Memory B cell (primary cell): Measurements from ENCODE around the gene SHISAL1.

Experiments used
- ATAC-seq: fragments of 150-1000 bp; cut with Tn5 transposase; 2 replicates; pipeline ENCODE4 v1.10.0; 2021; ENCODE audit warnings: low read depth, mild to moderate bottlenecking, moderate library complexity
- DNase-seq, 2 donors: peaks; one replicate each; pipeline ENCODE4 v3.0.0; 2022; ENCODE audit warnings: low spot score in 2 of 2
- H3K27ac Mint-ChIP-seq: one replicate; pipeline ENCODE4 v1.8.0; 2022; ENCODE audit warnings: mild to moderate bottlenecking, moderate library complexity, mixed read lengths
- H3K27me3 Mint-ChIP-seq: one replicate; pipeline ENCODE4 v1.8.0; 2022; ENCODE audit warnings: mixed read lengths
- H3K36me3 Mint-ChIP-seq: one replicate; pipeline ENCODE4 v1.8.0; 2022; ENCODE audit warnings: mild to moderate bottlenecking, mixed read lengths
- H3K4me1 Mint-ChIP-seq: one replicate; pipeline ENCODE4 v1.8.0; 2022; ENCODE audit warnings: mixed read lengths
- H3K4me3 Mint-ChIP-seq: one replicate; pipeline ENCODE4 v1.8.0; 2022; ENCODE audit warnings: mild to moderate bottlenecking, moderate library complexity, mixed read lengths
- H3K9me3 Mint-ChIP-seq: one replicate; pipeline ENCODE4 v1.8.0; 2022; ENCODE audit warnings: mixed read lengths

Gene SHISAL1

DNA sequence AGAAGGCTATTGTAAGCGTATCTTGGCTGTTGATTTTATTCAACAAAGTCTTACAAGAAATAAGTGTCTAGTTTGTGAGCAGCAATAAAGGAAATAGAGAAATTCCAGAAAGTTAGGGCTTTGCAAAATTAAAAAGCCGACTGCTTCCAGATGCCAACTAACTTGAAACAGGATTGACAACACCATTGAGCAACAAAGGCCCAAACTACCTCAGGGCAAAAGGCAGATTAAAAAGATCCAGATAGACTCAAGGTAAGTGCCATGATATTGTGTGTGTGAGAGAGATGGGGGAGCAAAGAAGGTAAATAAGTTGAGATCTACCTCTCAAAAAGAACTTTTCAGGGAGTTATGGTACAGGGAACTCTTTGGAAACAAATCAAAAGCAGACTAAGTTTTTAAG is 82.9 kb downstream of the SHISAL1 start:
- Mint-ChIP-seq H3K36me3 (no peaks in the 10 kb centered on the region), H3K27me3 (peaks cover 19% of the 10 kb centered on the region), H3K9me3 (peaks cover 10% of the 10 kb centered on the region), H3K4me1 (no peaks in the 10 kb centered on the region), H3K4me3 (no peak overlapping the region), H3K27ac (no peak overlapping the region)
- DNase-seq (no peak), ATAC-seq (no peak)

DNA sequence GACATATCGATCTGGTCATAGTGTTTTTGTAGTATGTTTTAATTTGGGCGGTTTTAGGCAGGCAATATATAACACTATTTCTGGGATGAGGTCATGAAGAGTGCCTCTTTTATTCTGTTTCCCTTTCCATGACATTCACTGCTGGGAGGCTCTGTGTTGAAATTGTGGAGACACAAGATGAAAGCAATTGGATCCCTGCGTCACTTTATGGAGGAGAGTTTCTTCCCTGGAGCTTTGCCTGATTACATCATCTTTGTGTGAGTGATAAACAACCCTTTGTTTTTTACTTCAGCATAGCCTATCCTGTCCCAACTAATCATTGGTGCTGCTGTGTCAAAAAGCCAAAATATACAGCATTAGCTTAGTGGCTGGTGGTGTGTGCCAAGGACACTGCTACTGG is 83.4 kb downstream of the SHISAL1 start:
- H3K9me3 Mint-ChIP-seq, result peaks cover 10% of the 10 kb centered on the region

DNA sequence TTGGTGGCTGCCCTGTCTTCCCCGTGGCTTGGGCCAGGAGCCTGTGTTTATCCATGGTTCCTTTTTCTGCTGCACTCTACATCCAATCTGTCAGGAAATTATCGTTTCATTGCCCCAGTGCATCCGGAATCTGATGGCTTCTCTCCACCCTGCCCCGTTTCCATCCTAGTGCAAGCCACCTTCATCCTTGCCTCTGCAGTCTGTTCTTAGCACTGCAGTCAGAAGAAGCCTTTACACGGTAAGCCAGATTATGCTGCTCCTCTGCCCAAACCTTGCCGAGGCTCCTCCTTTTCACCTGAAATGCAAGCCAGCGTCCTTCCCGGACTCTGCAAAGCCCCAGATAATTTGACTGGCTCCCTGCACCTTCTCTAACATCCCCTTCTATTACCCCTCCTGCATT is 86.9 kb downstream of the SHISAL1 start:
- H3K27ac Mint-ChIP-seq, result no peak overlapping the region
- ATAC-seq (no peak), DNase-seq (no peak)
- no peaks in the 10 kb centered on the region for H3K4me1 Mint-ChIP-seq
- H3K4me3 Mint-ChIP-seq, result no peak overlapping the region
- peaks cover 25% of the 10 kb centered on the region for H3K27me3 Mint-ChIP-seq
- peaks cover 10% of the 10 kb centered on the region for H3K9me3 Mint-ChIP-seq
- no peaks in the 10 kb centered on the region for H3K36me3 Mint-ChIP-seq

More for the DNA sequence above, 83.4 kb downstream of the SHISAL1 start:
- no peak for DNase-seq
- Mint-ChIP-seq H3K27me3 (peaks cover 19% of the 10 kb centered on the region), H3K36me3 (no peaks in the 10 kb centered on the region), H3K4me3 (no peak overlapping the region), H3K4me1 (no peaks in the 10 kb centered on the region), H3K27ac (no peak overlapping the region)
- ATAC-seq, result no peak

DNA sequence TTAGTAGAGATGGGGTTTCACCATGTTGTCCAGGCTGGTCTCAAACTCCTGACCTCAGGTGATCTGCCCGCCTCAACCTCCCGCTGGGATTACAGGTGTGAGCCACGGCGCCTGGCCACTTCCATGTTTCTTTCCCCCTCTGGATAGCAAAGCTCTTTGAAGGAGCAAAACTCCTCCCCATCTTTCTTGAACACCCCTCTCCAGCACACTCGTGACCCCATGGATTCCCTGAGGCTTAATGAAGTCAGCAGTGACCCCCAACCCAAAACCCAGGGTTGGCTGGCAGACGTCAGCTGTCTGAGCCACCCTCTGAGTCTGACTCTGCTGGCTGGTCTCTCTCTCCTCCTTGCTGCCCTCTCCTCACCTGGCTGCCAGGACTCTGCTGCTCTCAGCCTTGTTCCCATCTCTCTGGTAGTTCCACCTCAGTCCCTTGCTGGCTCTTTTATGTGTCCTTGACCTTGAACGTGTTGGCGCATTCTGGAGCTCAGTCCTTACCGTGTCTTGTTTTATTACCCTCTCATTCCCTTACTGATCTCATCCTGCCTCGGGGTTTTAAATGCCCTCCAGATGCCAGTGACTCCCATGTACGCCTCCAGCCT is 87.6 kb downstream of the SHISAL1 start:
- no peak for DNase-seq
- Mint-ChIP-seq H3K27ac (no peak overlapping the region), H3K4me3 (no peak overlapping the region), H3K9me3 (peaks cover 10% of the 10 kb centered on the region), H3K27me3 (peaks cover 25% of the 10 kb centered on the region), H3K4me1 (no peaks in the 10 kb centered on the region), H3K36me3 (no peaks in the 10 kb centered on the region)
- no peak for ATAC-seq

DNA sequence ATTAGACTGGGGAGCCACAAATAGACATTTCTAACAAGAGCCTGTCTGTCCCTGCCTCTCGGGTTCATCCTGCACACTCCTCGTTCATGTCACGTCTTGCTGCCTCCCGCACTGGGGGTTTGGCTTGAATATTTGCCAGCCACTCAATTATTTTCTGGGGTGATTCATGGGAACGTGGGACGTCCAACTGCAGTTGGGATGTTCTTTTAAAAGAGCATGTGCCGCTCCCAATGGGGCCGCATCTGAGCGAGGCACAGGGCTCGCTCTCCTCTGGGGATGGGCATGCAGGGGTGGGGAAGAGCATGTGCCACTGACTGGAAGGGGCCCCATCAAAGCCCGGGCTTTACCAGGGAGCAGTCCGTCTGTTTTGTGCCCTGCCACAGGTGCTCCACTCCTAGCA is 88.6 kb downstream of the SHISAL1 start:
- DNase-seq (no peak), ATAC-seq (no peak)
- Mint-ChIP-seq H3K27ac (no peak overlapping the region), H3K4me3 (no peak overlapping the region), H3K36me3 (no peaks in the 10 kb centered on the region), H3K4me1 (no peaks in the 10 kb centered on the region), H3K27me3 (peaks cover 25% of the 10 kb centered on the region), H3K9me3 (peaks cover 6% of the 10 kb centered on the region)

DNA sequence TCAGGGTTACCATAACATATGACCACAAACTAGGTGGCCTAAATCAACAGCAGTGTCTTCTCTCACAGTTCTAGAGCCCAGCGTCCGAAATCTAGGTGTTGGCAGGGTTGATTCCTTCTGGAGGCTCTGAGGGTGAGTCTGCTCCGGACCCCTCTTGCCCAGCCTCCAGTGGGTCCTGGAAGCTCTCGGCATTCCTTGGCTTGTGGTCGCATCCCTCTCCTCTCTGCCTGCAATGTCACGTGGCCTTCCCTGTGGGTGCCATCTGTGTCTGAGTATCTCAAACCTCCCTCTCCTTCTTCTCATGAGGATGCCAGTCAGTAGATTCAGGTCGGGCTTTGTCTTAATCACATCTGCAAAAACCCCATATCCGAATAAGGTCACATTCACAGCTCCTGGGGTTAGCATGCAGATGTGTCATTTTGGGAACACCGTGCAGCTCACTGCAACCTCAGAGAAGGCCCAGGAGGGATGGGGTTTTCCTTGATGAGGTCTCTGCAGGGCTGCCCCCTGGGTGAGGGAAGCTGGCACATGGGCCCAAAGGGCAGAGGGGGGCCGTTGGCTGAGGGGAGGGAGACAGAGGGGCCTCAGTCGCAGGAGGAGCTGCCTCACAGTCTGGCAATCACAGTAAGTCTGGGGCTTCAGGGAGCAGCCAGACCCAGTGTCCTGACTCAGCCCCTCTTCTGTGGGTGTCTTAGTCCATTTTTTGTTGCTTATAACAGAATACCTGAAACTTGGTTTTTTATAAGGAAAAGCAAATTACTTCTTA is 90.9 kb downstream of the SHISAL1 start:
- H3K9me3 Mint-ChIP-seq, result no peaks in the 10 kb centered on the region
- H3K36me3 Mint-ChIP-seq, result no peaks in the 10 kb centered on the region
- no peak overlapping the region for H3K27ac Mint-ChIP-seq
- ATAC-seq, result no peak
- no peaks in the 10 kb centered on the region for H3K4me1 Mint-ChIP-seq
- no peak for DNase-seq
- no peak overlapping the region for H3K4me3 Mint-ChIP-seq
- peaks cover 21% of the 10 kb centered on the region for H3K27me3 Mint-ChIP-seq

DNA sequence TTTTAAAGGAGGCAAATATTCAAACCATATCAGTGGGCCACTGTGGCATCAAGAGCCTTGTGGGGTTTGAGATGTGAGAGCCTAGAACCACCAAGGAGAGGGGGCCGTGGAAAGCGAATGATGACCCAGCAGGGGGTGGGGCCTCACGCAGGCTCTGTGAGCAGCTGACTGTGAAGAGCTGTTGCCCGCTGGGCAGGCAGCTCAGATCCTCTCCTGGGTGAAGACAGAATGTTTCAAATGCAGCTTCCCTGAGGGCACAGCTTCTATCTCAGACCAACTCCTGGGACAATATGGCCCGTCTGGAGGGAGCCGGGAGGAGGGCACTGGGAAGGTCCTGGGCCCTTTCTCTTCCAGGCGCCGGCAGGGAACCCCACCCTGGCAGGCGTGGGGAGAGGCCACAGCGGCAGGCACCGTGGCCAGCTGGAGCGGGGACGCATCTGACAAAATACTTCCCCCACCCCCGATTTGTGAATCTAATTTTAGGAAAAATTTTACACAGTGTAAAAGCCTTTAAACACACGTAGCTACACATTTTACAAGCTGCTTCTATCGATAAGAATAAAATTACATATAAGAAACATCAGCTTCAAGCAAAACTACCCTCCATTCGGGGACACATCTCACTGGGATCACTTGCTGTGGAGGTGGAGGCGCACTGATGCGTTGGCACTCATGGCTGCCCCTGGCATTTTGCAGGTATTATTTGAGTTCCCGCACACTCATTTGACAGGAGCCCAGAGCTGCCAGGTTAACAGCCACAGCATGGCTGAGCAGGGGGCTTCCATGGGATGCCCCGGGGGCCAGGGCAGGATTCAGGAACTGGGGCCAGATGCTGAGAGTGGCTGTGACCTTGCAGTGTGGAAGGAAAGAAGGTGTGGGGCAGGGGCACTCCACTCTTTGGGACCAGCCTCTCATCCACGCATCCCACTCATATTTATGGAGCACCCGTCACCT is 91.7 kb downstream of the SHISAL1 start:
- peaks cover 4% of the 10 kb centered on the region for H3K36me3 Mint-ChIP-seq
- ATAC-seq, result no peak

DNA sequence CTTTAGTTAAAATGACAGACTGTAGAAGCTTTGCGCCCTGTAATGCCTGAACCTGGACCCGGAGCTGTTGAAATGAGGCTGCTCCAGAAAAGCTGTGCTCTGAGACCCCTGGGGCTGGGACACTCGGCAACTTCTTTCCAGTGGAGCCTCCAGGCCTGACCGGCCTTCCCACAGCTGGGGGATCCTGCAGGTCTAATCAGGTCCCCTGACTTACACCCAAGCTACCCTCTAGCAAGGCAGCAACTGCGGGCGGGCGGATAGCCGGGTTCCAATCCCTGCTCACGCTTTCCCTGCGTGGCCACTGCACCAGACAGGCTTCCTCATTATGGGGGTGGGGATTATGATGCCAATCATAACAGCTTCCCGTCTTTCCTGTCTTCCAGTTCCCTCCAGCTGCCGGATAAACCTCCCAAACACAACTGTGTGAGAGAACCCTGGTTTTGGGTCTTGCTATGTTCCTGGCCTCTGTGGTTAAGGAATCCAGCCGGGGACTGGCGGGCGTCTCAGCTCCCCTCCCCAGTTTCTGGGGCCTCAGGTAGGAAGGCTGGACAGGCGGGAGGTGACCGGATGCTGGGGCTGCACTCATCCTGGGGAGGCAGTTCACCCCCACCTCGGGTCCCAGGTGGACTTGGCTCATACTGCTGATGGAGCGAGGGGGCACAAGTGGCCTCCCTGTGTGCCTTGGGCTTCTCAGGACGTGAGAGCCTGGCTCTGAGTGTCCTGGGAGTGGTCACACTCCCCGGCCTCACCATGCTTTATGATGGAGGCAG is 93.5 kb downstream of the SHISAL1 start:
- Mint-ChIP-seq H3K4me1 (no peaks in the 10 kb centered on the region), H3K36me3 (peaks cover 4% of the 10 kb centered on the region), H3K4me3 (no peak overlapping the region), H3K9me3 (no peaks in the 10 kb centered on the region), H3K27ac (no peak overlapping the region), H3K27me3 (peaks cover 7% of the 10 kb centered on the region)
- ATAC-seq (no peak), DNase-seq (no peak)

More for the DNA sequence above, 91.7 kb downstream of the SHISAL1 start:
- Mint-ChIP-seq H3K4me3 (no peak overlapping the region), H3K27me3 (peaks cover 17% of the 10 kb centered on the region), H3K4me1 (no peaks in the 10 kb centered on the region), H3K9me3 (no peaks in the 10 kb centered on the region), H3K27ac (no peak overlapping the region)
- no peak for DNase-seq

DNA sequence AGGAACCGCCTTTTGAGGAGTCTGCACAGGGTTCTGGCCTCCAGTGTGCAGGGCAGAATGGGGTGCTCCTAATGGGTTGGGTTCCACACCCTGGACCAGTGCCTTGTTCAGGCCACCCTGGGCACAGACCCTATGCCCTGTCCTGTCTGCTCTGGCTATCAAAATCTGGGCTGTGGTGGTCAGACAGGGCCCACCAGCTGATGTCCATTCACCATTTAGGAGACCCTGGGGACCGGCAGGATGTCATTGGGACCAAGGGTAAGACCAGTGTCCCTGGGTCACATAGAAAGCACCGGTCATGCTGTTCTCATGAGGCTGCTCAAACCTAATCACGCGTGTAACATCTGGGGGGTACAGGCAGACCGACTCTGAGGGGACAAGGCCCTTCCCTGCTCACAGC is 94.7 kb downstream of the SHISAL1 start:
- H3K9me3 Mint-ChIP-seq, result no peaks in the 10 kb centered on the region
- no peak overlapping the region for H3K27ac Mint-ChIP-seq
- H3K4me1 Mint-ChIP-seq, result no peaks in the 10 kb centered on the region
- DNase-seq (no peak), ATAC-seq (no peak)
- peaks cover 4% of the 10 kb centered on the region for H3K36me3 Mint-ChIP-seq
- no peak overlapping the region for H3K4me3 Mint-ChIP-seq
- peaks cover 3% of the 10 kb centered on the region for H3K27me3 Mint-ChIP-seq

DNA sequence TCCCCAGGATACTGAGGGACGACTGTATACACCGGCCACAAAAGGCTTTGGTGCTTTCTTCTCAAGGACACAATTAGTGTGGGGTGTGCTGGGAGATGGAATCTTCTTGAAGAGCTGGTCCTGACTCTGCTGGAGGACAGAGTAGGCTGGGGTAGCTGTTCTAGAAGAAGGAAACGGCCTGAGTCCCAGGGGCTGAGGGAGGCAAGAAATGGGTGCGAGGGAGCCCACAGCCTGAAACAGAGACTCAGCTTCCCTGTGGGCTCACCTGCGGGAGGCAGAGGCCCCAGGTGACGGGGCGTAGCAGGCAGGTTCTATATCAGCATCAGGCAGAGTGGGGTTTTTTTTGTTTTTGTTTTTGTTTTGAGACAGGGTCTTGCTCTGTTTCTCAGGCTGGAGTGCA is 95.4 kb downstream of the SHISAL1 start:
- no peak overlapping the region for H3K4me3 Mint-ChIP-seq
- no peak for DNase-seq
- H3K27me3 Mint-ChIP-seq, result peaks cover 3% of the 10 kb centered on the region
- no peaks in the 10 kb centered on the region for H3K9me3 Mint-ChIP-seq
- ATAC-seq, result no peak
- no peak overlapping the region for H3K27ac Mint-ChIP-seq
- H3K36me3 Mint-ChIP-seq, result peaks cover 4% of the 10 kb centered on the region
- no peaks in the 10 kb centered on the region for H3K4me1 Mint-ChIP-seq

DNA sequence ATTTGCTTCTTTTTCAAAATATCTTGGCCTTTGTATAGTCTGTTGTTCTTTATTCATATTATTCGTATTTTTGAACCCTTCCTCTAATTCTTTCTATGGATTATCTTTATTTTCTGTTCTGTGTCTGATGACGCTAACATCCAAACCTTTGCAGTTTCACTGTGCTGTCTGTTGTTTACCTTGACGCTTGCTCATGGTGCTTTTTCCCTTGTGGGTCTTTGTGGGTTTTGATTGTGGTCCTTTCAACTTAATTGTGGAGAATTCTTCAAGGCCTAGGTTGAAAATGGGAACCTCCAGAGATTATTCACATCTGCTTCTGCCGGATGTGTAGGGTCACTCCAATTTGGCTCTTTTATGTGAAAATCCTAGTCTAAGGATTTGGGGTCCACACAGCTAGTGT is 97.5 kb downstream of the SHISAL1 start:
- Mint-ChIP-seq H3K27me3 (no peaks in the 10 kb centered on the region), H3K9me3 (no peaks in the 10 kb centered on the region), H3K4me1 (peaks cover 4% of the 10 kb centered on the region), H3K4me3 (no peak overlapping the region), H3K27ac (no peak overlapping the region), H3K36me3 (peaks cover 14% of the 10 kb centered on the region)
- no peak for ATAC-seq
- DNase-seq, result no peak

DNA sequence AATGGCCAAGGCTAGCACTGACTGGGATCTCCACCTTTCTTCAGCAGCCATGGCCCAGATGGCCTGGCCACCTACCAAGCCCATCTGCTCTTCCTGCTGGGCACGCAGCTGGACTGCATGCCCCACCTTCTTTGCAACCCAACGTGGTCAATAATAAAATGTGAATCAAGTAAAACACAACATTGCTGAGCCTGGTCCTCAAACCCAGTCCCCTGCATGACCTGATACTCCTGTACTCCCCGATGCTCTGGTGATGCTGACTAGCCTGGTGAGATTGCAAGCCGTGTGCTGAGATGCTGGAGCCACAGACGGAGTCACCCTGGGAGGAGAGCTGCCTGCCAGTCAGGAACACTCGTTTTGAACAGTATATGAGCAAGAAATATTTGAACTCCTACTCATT is 98.0 kb downstream of the SHISAL1 start:
- Mint-ChIP-seq H3K4me1 (peaks cover 4% of the 10 kb centered on the region), H3K27me3 (no peaks in the 10 kb centered on the region), H3K4me3 (no peak overlapping the region), H3K9me3 (peaks cover 2% of the 10 kb centered on the region), H3K27ac (no peak overlapping the region), H3K36me3 (peaks cover 17% of the 10 kb centered on the region)
- DNase-seq (no peak), ATAC-seq (no peak)

DNA sequence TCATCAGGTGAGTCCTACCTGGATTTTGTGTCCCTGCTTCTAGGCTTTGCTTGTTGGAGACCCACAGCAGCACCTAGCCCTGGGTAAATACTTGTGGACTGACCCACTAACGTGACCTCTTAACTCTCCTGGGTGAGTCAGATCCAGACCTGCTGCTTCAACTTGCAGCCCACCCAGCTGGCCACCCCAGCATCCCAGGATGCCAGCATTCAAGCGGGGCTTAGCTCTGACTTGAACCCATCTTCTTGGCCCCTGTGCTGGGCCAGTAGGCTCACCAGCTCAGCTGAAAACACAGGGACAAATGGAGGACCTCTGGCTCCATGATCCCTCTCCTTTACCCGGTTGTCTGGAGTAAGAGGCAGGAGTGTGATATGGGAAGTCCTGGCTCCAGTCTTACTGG is 98.6 kb downstream of the SHISAL1 start:
- H3K9me3 Mint-ChIP-seq, result peaks cover 3% of the 10 kb centered on the region
- H3K36me3 Mint-ChIP-seq, result peaks cover 19% of the 10 kb centered on the region
- peaks cover 4% of the 10 kb centered on the region for H3K4me1 Mint-ChIP-seq
- ATAC-seq, result no peak
- H3K27ac Mint-ChIP-seq, result no peak overlapping the region
- H3K4me3 Mint-ChIP-seq, result no peak overlapping the region
- DNase-seq, result no peak
- no peaks in the 10 kb centered on the region for H3K27me3 Mint-ChIP-seq
